DMS153 treated with DMSO at 0.1 percent for 48 hours (cell line): ENCODE data around the gene MEIS3.

Experiments
- DNase-seq: peaks from one replicate; lab custom pipeline; 2025; ENCODE audit not compliant: unreplicated experiment; lab: John Stamatoyannopoulos, UW

The MEIS3 gene

GRCh38 chr19:47435883-47436417 lies 16.6 kb upstream of the MEIS3 start:
- DNase-seq, result no peak

DNA sequence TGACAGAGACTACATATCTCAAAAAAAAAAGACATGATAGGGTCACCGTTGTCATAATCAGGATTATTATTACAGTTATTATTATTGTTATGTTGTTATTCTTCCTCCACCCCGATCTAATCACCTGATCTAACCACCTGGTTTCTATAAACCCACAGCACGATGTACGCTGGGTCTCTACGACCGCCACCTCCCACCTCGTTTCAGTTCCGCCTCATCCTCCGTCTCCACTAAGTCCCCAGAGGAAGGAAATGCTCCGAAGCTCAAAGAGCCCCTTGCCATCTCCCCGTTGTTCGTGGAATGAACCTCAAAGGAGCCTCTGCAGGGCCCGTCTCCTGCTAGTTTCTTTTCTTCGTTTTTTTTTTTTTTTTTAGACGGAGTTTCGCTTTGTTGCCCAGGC lies 15.9 kb upstream of the MEIS3 start:
- no peak for DNase-seq

DNA sequence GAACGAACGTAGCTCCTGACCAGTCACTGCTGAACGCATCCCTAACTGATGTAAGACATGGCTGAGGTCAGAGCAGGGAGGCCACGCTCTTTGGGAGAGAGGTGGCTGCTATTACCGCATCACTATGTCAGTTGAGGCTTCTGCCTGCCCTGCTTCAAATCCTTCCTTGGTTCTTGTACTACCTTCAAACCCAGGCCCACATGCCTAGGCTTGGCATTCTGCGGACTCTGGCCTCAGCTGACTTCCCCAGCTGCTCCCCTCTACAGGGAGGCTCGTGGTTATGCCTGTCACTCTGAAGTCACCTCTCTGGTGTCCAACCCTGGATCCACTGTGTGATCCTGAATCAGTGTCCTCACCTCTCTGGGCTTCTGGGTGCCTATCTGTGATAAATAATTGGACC lies 14.8 kb upstream of the MEIS3 start:
- DNase-seq, result no peak

- DNase-seq, result no peak
Observed at GRCh38 chr19:47433121-47433520, 13.8 kb upstream of the MEIS3 start.

DNA sequence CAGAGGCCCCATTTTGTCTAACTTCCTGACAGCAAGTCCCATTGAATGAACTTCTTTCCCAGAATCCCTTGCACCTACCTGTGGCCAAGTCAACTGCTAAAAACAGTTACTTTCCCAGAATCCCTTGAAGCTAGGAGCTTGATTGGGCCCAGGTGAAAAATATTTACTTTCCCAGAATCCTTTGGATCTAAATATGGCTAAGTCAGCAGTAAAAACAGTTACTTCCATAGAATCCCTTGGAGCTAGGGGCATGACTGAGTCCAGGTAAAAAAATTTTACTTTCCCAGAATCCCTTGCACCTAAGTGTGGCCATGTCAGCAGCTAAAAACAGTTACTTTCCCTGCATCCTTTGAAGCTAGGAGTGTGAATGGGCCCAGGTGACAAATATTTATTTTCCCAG lies 13.2 kb upstream of the MEIS3 start:
- DNase-seq, result no peak

GRCh38 chr19:47432091-47432490 lies 12.8 kb upstream of the MEIS3 start:
- DNase-seq, result no peak

DNA sequence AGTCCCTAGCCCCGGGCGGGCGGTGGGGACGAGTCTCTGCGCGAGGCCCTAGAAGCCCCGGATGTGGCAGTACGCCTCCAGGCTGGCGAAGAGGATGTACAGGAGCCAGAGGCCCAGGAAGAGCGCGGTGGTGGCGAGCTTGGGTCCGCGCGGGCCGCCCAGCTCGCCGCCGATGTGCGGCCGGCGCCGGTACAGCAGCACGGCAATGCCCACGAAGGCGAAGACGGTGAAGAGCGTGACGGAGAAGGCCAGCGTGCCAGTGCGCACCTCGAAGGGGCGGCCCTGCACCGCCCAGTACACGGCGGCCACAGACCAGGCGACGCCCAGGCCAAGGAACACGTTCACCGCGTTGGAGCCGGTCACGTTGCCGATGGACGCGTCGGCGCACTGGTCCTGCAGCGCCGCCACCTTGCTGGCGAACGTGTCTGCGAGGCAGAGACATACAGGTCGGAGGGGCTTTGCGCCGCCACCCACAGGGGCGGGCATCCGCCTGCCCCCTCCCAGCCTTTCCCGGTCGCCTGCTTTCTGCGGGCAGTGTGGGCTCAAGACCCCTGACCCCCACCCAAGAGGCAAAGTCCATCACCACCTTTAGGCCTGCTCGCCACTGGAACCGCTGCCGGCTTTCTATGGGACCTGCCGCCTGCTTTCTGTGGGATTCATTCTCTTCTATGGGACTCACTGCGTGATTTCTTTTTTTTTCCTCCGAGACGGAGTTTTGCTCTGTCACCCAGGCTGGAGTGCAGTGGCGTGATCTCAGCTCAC lies 10.9 kb upstream of the MEIS3 start:
- DNase-seq, result peak; percentile 51

DNA sequence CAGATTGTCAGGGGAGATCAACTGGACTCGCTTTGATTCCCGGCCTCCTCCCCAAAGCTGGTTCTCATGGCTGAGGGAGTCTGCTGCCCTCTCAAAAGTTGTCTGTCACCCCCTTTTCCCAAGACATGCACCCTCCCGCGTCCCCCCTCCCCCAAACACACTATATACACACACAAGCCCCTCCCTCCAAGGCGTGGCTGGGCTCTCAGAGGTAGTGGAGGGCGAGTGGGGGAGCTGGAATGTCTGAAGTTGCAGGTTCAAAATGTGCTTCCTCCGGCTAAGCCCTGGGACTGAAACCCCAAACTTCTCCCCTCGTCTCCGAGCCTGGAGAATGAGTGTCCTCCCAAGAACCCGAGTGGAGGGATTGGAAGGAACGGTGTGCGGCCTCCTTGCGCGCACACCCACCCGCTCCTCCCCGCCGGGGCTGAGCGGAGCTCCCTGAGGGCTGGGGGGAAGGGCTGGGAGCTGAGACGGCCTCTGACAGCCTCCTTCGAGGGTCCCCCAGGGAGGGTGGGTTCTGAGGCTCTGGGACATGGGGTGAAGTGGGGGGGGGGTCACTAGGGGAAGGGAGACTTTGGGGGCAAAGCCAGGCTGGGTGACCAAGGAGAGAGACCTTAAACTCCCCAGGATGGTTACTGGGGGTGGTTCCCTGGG lies 9.9 kb upstream of the MEIS3 start:
- DNase-seq, result no peak

DNA sequence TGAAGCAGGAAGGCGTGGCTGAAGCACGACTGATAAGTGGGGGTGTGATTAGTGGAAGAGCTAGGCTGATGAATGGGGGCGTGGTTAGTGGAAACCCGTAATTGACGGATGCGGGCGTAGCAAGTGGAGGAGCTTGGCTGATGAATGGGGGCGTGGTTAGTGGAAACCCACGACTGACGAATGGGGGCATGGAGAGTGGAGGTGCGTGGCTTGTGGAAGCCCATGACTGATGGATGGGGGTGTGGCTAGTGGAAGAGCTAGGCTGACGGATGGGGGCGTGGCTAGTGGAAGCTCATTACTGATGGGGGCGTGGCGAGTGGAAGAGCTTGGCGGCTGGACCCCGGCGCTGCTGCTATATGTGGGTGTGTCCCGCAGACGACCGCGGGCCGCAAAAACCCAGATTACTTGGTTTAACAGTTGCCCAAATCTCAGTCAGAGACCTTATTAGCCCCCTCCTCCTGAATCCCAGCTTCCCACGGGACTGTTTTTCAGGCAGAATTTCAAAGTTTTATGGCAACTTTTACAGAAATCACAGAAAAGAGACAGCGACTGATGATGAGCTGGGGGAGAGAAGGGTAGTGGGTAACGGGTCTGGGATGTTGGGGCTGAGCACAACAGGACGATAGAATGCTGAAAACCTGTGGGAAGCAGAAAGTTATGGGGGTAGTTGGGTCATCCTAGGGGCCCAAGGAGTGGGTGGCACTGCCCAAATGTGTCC lies 9.0 kb upstream of the MEIS3 start:
- DNase-seq, result peak; percentile 98

GRCh38 chr19:47427241-47428176 lies 8.2 kb upstream of the MEIS3 start:
- peak; percentile 63 for DNase-seq

DNA sequence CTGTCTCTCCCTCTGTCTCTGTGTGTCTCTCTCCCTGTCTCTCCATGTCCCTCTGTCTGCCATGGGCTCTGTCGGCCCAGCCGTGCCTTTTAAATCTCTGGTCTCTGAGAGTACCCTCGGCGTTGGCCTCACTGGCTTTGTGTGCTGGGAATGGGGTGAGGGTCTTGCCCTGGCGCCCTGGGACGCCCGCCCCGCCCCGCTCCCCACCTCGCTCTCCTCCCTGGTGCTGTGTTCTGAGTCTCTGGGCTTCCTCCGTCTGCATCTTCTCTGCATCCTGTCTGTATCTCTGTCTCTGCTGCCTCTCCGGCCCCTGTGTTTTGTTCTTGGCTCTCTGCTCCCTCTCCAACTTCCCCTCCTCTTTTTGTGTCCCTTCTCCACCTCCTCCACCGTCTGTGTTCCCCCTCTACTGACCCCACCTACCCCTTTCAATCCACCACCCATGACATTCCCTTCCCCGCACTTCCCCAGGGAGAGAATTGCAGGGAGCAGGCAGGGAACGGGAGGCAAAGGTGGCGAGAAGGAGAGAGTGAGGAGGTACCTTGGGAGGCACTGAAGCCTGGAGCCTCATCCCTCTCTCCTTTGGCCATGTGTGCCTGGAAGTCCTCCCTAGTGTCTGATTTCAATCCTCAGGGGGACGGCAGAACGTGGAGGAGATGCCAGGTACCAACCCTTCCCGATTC lies 4.0 kb upstream of the MEIS3 start:
- DNase-seq, result no peak

DNA sequence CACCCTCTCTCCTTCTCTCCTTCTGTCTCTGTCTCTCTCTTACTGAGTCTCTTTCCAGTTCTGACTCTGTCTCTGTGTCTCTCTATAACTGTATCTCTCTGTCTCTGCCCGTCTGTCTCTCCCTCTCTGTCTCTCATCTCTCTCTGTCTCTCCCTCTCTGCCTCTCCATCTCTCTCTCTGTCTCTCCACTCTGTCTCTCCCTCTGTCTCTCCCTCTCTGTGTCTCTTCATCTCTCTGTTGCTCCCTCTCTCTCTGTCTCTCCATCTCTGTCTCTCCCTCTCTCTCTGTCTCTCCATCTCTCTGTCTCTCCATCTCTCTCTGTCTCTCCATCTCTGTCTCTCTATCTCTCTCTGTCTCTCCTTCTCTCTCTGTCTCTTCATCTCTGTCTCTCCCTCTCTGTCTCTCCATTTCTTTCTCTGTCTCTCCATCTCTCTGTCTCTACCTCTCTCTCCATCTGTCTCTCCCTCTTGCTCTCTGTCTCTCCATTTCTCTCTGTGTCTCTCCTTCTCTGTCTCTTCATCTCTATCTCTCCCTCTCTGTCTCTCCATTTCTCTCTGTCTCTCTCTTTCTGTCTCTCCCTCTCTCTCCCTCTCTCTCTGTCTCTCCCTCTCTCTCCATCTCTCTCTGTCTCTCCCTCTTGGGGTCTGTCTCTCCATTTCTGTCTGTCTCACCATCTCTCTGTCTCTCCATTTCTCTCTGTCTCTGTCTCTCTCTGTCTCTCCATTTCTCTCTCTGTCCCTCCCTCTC lies 3.3 kb upstream of the MEIS3 start:
- no peak for DNase-seq

DNA sequence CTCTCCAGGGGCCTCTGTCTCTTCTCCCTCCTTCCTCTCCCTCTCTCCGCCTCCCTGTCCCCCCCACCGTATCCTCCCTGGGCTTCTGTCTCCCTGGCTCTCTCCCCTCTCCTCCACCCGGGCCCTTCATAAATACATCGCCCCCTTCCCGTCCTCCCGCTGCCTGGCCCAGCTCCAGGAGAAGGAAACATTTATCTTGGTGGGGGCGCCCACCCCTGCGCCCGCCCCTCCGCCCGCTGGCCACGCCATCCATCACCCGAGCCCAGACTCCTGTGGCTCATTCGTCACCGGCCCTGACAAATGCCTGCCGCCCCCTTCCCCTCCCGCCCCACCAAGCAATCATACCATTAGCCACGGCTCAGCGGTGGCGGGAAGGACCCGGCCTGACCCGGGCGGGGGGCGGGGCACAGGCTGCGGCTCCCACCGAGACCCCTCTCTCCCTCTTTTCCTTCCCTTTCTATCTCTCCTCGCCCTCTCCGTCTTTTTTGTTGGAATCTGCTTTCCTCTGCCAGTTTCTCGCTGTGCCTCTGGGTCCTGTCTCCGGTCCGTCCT lies 2.6 kb upstream of the MEIS3 start:
- no peak for DNase-seq

- no peak for DNase-seq
Observed at GRCh38 chr19:47421244-47421786, 2.0 kb upstream of the MEIS3 start.

DNA sequence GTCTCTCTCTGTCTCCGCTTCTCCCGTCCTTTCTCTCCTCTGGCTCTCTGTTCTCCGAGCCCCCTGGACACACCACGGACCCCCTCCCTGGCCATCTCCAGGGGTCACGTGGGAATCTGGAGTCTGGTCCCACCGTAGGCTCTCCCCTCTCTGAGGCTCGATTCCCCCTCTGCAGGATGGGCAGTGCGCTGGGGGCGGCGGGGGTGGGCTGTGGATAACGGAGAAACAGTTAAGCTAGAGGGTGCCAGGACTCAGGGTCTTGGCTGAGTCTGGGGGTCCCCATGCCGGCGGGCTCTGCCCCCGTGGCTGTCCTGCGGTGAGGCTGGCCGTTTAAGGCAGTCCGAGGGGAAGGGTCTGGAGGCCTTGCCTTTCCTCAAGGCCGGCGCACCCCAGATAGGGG lies 462 bp upstream of the MEIS3 start:
- no peak for DNase-seq

DNA sequence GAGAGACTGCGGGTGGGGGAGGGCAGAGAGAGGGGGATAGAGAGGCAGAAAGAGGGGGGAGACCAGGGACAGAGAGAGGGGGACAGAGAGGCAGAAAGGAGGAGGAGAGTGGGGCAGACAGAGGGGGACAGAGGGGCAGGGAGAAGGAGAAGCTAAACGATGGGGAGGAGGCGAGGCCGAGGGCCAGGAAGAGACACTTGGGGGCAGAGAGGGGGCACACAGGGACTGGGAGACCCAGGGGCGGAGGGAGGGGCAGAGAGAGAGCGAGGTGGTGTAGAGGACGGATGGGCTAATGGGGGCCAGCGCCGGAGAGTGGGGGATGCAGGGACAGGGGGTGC lies 666 bp downstream of the MEIS3 start:
- DNase-seq, result no peak

GRCh38 chr19:47417746-47418691 lies 1.3 kb downstream of the MEIS3 start:
- DNase-seq, result no peak
